Epithelial cell of prostate (primary cell): ENCODE results near the gene ELMO2.

Experiments used
- DNase-seq: peaks from one replicate; pipeline ENCODE4 v3.0.0-alpha.2; 2011; ENCODE audit warnings: low read depth, low spot score
- H3K27ac ChIP-seq: fragments of 450-650 bp; 2 replicates; pipeline ENCODE4 v1.5.1; 2017; ENCODE audit warnings: mild to moderate bottlenecking

Gene ELMO2

DNA sequence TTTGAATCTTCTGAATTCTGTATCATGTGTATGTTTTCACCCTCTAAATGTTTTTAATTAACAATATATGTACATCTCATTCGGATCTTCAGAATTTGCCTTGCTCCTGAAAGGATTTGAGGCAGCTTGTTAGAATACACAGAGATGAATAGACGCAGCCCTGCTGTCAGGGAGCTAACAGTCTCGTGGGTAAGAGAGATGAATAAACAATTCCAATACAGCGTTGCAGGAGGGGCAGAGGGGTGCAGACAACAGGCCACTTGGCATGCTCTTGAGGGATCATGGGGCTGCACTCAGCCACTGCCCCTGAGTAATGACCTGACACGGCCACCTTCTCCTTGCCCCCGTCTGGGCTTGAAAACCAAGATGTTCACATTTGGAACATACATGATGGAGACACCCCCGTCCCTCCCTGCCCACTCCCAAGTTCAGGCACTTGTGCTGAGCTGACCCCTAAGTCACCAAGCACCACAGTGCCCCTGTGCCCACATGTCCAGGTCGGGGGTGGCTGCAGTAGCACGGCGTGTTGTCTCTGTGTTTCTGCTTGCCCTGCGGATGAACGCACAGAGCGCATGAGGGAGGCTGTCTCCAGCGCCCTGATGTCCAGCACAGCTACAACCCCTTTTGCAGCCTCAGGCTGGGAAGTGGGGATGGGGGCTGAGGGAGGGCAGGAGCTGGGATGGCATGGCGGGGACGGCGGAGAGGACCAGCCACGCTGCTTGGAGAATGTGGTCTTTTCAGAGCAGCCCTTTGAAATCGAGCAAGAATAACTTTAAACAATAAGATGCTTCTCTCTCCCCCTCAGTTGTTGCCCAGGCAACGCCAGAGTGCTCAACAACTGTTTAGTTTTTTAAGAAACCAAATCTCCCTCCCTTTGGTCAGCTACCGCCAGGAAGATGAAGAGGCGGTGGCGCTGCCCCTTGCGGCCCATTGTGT, 65.1 kb downstream of the ELMO2 start:
- no peak for DNase-seq
- no peak overlapping the region for H3K27ac ChIP-seq

DNA sequence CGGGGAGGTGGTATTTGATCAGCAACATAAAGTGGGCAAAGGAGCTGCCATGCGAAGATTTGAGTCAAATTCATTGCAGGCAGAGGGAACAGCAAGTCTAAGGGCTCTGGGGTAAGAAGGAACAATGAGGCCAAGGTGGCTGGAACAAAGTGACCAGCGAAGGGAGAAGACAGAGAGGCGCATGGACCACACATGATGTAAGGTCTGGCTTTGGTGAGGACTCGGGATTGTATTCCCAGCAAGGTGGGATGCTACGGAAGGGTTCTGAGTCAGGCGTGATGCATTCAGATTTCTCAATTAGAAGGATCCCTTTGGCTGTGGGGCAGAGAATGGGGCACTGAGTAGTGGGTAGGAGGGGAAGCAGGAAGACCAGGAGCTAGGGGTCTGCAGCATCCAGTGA, 67.4 kb downstream of the ELMO2 start:
- H3K27ac ChIP-seq: no peak overlapping the region

DNA sequence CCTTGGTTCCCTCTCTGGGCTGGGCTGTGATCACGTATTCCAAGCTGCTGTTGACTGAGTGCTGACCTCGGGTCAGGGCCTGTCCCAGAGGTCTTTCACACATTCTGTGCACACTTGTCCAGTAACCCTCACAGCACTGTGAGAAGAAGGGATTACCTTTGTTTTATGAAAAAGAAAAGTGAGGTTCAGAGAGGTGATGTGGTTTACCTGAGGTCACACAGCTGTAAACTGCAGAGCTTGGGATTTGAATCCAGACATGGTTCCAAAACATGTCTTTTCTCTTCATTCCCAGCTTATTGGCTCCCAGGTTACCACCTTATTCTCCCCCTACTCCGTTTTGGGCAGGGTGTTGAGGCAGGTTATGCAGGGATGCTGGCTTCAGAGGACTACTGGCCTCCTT, 69.7 kb downstream of the ELMO2 start:
- no peak overlapping the region for H3K27ac ChIP-seq
- DNase-seq: no peak

More for the DNA sequence above, 67.4 kb downstream of the ELMO2 start:
- DNase-seq: no peak

DNA sequence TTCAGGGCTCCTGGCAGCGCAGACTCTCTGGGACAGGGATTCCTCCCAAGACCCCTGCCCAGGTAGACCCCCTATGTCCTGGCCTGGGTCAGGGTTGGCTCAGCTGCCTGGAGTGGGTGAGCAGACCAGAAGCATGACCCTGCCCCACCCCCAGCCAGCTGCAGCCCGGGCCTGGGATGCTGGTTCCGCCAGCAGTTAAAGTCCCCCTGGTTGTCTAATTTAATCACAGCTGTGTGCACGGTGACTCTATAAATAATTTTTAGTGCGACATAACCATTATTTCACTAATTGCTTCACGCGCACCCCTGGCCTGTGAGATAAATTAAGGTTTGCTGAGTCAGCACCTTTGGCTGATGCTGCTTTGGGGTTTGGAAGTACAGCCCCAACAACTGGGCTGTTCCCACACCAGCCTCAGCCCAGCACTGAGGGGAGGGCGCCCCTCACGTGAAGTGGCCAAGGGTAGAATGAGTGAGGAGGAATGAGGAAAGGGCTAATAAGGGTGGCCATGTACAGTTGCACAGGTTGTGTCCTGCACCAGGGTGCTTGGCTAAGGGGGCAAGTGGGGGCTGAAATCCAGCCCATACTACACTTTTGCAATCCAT, 72.0 kb downstream of the ELMO2 start:
- DNase-seq: no peak
- no peak overlapping the region for H3K27ac ChIP-seq

DNA sequence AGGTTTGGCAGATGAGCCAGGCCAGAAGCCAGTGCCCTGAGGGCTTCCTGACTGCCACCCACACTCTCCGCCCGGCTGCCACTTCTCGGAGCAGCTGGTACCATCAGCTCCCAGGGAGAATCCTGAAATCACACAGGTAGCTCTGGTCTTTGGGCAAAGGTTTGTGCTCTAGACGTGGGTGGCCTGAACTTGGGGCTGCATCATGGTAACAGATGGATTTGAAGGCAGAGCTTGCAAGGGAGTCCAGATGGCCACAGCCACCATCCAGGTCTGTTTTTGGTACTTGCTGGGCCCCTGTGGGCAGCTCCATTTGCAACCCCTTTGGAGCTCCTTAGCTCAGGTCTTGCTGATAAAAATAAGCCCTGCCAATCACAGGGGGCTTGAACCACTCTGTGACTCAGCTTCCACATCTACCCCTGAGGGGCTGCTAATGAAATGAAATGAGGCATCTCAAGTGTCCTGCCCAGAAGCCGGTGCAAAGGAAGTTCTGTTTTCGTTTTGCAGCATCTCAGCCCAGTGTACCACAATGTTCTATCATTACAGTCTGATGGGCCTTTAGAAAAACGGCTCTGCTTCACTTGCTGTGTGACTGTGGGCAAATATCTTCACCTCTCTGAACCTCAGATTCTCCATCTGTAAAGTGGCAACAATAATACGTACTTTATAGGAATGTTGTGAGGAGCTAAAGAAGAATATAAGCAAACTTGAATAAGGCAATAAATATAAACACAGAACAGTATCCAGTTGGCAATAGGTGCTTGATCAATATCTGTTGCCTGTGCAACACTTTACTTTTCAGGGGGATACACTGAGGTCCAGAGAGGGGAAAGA, 73.0 kb downstream of the ELMO2 start:
- H3K27ac ChIP-seq: no peak overlapping the region

DNA sequence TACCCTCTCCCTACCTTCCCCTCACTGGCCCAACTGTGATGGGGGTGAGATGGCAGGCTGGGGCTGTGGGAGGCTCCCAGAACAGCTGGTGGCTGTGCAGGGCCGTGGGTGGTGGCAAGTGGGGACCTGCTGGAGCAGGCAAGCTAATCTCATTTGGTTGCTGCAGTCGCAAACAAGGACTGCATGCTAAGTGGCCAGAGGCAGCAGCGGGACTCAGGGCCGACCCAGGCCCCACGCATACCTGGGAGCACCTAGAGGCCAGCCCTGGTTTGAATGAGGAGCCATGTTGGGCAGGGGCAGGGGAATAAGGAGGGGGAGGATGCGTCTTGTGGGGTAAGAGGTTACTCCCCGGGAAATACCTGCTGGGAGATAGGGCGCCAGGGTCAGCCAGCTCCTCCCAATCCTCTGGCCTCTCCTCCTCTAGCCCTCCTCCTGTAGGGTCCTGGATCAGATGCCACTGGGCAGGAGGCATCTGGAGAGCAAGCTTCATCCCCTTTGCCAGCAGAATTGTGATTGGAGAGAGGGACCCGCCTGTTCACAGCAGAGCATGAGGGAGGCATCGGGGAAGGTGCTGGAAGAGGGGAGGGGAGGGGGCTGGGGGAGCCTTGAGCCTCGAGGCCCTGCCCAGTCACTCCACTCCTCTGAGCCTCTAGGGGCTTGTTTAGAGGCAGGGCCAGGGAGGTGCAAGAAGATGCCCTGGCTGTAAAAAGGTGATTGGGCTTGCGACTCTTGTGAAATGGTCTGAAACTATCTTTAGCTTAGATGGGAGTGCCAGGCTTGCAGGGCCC, 73.8 kb downstream of the ELMO2 start:
- H3K27ac ChIP-seq: no peak overlapping the region
- DNase-seq: no peak

More for the DNA sequence above, 73.0 kb downstream of the ELMO2 start:
- no peak for DNase-seq

DNA sequence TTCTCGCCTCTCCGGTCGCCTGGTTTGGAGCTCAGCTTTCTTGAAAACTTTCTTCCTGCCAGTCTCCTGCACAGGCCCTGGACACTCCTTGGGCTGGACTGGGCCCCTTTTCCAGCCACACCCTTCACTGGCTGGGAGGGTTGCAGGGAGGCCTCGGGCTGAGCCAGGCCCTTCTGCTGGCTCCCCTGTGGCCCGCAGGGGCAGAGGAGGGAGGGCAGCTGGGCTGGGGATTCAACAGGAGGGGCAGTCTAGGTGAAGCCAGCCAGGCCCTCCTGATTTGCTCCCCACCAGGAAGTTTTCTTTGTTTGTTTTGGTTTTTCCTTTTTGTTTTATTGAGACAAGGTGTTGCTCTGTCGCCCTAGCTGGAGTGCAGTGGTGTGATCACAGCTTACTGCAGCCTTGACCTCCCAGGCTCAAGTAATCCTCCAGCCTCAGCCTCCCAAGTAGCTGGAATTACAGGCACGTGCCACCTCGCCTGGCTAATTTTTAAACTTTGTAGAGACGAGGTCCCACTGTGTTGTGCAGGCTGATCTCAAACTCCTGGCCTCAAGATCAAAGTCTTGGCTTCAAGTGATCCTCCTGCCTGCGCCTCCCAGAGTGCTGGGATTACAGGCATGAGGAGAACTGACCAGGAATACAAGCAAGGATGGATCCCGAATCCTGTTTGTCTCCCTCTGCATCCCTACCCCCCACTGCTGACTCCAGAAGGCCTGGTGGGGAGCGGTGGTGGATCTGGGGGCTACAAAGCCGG, 74.6 kb downstream of the ELMO2 start:
- H3K27ac ChIP-seq: no peak overlapping the region
- DNase-seq: no peak

DNA sequence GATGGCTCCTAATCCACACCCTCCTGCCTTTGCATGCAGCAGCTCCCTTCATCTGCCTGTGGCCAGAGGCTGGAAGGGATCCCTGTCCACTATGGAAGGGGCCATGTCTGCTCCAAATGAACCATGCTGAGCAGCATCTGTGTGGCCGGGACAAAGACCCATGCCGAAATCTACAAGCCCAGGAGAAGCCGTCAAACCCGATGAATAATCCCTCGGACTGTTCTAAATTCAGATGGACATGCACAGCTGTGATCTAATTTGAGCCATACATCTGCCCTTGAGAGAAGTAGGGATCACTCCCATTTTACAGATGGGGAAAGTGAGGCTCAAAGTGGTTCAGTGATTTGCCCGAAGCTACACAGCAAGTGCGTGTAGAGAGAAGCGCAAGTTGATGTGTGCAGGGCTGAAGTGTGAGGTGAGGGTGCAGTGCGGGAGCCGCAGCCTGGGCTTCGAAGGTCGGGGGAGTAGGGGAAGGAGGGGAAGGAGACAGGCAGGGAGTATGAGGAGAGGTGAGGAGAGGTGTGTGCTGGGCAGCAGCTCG, 75.5 kb downstream of the ELMO2 start:
- no peak for DNase-seq
- H3K27ac ChIP-seq: no peak overlapping the region

DNA sequence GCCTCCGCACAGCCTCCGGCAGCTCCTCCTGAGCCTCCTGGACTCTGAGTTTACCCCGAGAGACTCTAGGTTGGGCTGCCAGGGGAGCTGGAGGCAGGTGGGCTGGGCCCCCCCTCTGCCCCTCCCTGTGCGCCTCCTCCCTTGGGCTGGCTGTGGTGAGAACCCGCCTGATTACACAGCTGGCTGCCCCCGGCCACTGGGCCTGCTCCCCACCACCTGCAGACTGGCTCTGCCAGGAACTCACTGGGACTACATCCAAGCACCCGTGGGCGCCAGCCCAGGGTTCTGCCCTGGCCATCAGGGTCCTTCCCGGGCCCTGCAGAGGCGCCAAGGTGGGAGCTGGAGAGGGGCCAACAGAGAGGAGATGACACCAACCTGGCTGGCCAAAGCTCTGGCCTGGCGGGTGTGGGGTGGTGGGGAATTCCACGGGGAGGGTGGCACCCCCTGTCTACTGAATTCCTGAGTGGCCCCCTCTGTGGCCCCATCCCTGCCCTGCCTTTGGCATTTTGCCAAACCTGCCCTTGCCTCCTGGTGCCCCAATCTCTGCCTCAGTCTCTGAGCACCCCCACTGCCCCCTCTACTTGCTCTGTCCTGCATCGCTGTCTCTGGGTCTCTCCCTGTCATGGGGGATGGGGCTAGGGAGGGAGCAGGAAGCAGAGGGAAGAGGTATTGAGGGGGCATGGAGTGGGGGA, 76.2 kb downstream of the ELMO2 start:
- no peak for DNase-seq
- no peak overlapping the region for H3K27ac ChIP-seq

DNA sequence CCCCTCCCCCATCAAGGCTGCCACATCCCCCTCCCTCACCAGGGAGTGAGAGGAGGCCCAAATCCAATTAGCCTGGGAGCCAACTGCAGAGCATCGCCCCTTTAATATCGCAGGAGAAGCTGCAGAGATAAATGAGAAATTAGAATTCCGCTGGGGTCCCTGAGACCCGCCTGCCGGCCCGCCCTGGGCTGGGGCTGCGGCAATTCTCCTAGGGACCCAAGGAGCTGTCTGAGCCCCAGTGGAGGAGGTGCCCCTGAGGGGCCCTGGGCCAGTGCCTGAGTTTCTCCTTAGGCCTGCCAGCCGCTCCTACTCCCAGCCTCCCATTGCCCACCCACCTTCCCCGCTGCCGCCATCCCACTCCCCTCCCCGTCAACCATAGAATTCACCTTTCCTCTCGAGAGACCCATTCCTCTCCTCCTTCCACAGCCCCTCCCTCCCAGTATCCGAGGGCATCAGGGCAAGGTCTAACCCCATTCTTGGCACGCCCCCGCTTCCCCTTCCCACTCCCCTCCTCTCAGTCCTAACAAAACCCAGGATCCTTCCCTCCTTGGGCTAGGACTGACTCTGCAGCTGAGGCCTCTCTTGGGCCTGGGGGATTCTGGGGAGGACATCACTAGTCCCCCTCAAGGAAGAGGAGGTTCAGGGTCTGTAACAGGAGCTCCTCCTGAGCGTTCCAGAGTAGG, 78.1 kb downstream of the ELMO2 start:
- H3K27ac ChIP-seq: no peak overlapping the region
- DNase-seq: no peak

DNA sequence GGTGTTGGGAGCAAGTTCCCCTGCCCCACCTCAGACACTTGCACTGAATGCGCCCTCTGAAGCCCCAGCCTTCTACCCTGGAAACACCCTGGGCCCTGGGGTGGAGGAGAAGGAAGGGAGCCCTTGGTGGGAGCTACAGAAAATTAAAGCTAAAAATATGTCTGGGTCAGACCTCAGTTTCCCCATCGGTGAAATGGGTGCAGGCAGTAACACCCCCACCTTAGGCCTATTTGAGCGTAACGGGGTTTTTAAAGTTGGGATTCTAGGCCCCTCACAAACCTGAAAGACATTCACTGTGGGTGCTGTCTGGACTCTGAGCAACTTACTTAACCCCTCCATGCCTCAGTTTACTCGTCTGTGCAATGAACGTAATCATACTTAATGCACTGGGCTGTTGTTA, 78.9 kb downstream of the ELMO2 start:
- no peak for DNase-seq
- no peak overlapping the region for H3K27ac ChIP-seq

DNA sequence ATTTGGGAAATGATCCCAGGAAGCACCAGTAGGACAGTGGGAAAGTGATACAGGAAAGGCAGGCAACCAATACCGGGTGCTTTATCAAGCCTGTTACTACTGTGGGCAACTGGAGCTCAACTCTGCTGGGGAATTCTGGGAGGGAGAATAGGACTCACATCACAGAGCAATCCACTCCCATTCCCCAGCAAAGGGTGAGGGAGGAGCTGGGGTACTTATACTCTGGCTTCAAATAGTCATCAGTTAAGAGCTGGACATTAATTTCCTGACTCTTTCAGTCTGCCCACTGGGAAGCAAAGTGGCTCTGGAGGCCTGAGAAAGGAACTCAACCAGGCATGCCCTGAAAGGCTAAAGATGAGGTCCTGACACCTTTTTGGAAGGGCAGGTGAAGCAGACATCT, 80.6 kb downstream of the ELMO2 start:
- H3K27ac ChIP-seq: no peak overlapping the region
- DNase-seq: no peak

DNA sequence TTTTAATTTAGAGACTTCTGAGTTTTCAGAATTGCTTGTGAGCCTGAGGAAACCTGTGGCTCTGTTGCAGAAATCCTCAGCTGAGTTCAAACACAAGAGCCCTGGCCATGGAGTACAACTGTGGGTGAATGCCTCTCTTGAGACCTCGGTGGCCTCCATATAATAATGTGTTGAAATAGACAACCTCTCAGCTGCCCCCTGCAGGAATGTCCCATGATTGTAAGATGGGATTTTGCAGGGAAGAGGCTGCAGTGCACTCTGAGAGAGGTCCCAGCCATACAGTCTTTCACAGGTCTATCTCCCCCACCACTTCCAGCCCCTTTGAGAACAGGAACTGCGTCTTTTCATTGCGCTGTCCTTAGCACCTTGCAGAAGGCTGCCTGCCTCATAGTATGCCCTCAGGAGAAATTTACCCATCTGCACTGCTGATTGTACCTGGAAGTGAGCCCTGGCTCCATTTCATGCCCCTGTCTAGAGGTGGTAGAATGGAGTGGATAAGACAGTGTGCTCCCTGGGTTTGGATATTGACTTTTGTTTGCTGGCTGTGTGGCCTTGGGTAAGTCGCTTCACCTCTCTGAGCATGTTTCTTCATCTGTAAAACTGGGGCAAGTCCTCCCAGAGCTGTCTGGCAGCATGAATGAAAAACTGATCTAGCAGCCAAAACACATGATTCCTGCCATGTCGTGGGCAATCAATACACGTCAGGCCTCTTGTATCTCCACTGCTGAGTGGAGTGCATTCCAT, 81.3 kb downstream of the ELMO2 start:
- no peak overlapping the region for H3K27ac ChIP-seq
- DNase-seq: no peak

DNA sequence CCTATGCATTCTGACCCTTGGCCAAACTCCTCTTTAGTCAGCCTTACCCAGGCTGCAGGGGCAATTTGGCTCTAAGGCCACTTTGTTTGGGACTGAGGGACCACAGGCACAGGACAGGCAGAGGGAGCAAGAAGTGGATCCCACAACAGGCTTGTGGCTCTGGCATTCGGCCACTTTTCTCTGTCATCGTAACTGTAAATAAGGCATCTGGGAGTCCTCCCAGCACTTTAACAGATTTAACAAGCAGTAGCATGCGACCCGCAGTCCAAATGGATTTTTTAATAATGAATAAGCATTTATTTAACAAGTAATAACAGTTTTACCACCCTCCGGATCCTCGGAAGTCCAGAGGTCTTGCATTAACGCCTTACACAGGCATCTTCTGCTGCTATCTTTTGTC, 82.0 kb downstream of the ELMO2 start:
- no peak for DNase-seq

DNA sequence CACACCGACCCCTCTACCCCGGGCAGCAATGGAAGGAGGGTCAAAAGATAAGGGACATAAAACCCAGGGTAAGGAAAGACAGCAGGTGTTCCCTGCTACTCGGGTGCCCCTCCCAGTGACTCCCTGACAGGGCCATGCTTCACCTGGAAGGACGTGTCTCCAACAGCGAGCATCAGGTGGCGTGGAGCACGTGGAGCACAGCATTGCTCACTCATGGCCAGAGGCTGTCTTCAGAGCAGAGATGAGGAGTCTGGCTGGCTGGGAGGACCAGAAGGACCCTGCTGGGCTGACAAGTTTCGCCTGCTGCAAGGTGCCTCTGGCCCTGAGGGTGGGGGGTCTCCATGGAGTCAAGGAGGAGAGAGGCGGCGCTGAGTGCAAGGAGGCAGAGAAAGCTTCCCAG, 82.9 kb downstream of the ELMO2 start:
- no peak overlapping the region for H3K27ac ChIP-seq
- DNase-seq: no peak

More for the DNA sequence above, 82.0 kb downstream of the ELMO2 start:
- H3K27ac ChIP-seq: no peak overlapping the region

DNA sequence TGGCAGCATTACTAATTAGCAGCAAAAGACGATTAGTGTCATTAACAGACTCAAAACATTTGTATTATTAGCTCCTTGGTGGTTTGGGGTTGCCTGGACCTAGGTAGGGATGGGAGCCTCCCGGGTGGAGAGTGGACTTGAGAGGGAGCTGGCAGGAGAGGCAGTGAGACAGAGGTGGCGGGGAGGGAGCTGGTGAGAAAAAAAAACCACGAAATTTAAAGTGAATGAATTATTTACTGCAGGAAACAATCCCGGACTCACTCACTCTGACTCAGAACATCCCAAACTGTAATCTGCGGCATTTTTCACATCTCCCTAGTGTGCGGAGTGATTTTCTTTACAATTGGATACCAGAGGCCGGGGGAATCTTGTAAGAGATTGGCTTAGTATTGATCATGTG, 83.8 kb downstream of the ELMO2 start:
- DNase-seq: no peak
- H3K27ac ChIP-seq: no peak overlapping the region

DNA sequence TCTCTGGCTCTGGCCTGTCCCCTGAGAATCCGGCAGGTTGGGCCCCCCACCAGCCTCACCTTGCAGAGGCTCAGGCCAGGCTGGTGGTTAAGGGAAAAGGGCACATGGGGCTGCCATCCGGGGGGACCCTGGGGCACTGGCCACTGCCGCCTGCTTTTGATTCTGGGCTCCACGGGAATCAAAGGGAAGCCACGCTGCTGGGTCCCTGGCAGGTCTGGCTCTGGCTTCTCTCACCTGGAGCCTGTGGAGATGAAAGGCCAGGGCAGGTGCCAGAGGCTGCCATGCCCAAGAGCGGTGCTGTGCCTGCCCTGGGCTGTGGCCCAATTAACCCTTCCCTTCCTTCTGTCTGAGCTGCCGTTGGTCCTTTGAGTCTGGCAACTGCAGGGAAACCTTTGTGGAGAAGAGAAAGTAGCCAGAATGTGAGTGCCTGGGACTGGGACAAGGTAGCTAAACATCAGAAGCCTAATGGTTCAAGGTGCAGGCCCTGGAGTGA, 88.7 kb downstream of the ELMO2 start:
- no peak overlapping the region for H3K27ac ChIP-seq
- DNase-seq: no peak
